ENCODE data around the gene TPD52L3.

TPD52L3 gene

GRCh38 chr9:6367128-6367890 lies 39.1 kb downstream of the TPD52L3 start:
- no peak for TF ChIP-seq GATA2 (IDR thresholded peaks at IDR 0.05; ENCODE audit: low read depth, low read length)
- no peak for TF ChIP-seq GATA3 (IDR thresholded peaks at IDR 0.05; ENCODE audit: low read depth, low read length)

- TF ChIP-seq GATA2 (IDR thresholded peaks at IDR 0.05; ENCODE audit: low read depth, low read length), result no peak
Observed at GRCh38 chr9:6368831-6369230, 40.7 kb downstream of the TPD52L3 start.
